T-helper 22 cell (primary cell): ENCODE data around the gene A4GNT.
"Not testable (repeated sequence)": the region's sequence is repeated elsewhere in the genome, so short reads cannot be mapped to it uniquely, and the experiment has no call there.

Source experiments
- DNase-seq: peaks from one replicate; pipeline ENCODE4 v3.0.0-alpha.2; 2020; ENCODE audit warnings: low read depth

The A4GNT gene

DNA sequence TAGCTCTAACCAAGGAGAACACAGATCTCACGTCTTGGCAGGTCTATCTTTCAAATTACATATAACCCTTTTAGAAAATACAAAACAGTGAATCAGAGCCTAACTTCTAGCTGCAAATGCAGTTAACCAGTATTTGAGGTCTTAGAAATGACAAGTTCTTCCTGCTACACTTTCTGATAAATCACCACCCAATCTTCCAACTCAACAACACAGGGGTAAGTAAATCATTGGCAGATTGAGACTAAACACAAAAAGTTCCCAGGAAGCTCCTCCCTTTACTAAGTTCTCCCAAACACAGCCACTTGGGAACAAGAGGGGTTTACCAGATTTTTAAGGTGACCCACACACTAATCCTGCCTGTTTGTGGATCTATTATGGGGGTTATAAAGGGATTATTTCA lies at the start of gene A4GNT:
Gene A4GNT, minus strand, starts transcription at position 152 of the 400 bp plus-strand sequence. CDS start 1,134 bp downstream, outside the sequence.
- no peak for DNase-seq

DNA sequence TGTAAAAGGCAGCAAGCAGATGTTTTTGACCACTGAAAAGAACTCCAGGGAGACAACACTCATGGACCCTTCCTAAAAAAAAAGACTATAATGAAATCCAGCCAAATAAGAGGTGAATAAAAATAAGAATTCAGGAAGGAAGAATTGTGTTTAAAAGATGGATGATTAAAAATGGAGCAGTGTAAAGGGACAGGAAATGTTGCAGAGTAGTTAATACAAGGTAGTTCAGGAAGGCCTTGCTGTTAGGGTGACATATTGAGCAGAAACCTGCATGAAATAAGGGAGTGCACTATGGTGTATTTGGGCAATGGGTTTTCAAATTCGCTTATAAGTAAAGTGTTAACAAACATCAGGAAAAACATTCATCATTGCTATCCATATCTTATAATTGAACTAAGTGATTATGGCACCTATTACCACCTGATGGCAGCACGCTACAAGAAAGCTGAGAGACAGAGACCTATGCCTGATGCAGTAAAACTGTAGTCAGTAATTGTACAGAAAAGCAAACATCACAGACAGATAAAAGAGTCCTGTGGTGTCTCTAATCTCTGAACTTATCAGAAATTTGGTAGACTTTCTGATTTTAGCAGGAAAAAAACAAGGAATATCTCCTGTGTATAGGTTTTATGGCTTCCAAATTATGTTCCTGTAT lies 48.3 kb upstream of the A4GNT start:
- no peak for DNase-seq

DNA sequence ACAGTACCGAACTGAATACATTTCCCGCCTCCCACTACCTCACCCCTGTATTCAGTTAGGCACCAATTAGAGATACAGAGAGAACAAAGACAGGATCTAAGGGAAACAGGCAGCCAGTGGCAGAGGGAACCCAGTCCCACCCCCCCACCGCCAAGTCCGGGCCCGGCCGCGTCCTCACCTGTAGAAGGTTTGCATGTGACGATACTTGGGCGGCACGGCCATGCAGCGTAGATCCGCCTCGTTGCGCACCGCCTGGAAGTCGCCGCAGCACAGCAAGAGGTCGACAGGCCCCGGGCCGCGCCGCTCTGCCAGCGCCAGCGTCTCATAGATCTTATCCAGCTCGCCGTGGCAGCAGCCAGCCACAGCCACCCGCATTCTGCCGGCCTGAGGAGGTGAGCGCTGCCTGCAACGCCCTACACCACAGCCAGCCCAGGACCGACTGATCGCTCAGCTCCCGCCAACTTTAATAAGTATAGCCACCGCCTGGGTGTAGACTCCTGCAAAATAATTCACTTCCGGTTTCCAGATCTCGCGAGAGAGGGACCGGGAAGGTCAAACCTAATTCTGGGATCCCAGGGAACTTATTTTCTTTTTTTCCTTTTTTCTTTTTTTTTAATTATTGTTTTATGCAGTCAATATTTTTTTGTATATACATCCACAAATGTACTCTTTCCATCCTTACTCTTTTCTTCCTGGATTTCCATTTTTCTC lies 42.4 kb upstream of the A4GNT start, which contains the start of gene DBR1:
Gene DBR1, minus strand, starts transcription at position 501 of the 711 bp plus-strand sequence. Its CDS starts 126 bp downstream, at position 375.
- DNase-seq = peak; percentile 58

DNA sequence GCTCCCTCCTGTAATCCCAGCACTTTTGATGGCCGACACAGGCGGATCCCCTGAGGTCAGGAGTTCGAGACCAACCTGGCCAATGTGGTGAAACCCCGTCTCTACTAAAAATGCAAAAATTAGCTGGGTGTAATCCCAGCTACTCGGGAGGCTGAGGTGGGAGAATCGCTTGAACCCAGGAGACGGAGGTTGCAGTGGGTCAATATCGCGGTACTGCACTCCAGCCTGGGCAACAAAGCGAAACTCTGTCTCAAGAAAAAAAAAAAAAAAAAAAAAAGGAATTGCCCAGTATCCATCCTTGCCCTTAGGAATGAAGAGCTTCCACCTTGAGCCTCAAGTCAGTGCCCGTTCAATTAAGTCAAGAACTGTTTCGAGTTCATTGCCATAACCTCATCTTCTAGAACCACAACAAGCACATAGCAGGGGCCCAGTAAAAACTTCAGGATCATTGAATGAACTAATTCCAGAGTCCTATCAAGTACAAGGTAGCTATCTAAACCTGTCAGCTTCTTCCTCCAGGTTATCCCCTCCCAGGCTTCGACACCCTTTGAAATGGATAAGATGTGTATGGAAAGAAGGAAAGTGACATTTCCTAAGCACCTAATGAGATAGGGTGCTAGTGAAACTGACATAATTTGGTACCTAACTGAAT lies 41.7 kb upstream of the A4GNT start:
- no peak for DNase-seq

DNA sequence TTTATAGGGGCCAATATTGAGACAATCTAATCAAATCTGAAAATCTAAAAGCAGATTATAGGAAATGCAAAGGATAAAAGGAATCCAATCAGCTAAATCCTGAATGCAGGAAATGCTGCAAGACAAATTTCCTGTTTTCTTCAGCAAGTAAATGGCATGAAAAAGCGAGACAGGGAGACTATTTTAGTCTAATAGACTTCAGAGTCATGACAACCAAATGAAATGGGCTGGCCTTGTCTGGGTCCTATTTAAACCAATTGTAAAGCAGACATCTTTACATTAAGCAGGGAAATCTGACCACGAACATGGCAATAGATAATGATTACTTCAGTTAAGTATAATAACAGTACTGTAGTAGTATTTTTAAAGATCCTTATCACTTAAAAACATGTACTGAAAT lies 40.4 kb upstream of the A4GNT start:
- no peak for DNase-seq

DNA sequence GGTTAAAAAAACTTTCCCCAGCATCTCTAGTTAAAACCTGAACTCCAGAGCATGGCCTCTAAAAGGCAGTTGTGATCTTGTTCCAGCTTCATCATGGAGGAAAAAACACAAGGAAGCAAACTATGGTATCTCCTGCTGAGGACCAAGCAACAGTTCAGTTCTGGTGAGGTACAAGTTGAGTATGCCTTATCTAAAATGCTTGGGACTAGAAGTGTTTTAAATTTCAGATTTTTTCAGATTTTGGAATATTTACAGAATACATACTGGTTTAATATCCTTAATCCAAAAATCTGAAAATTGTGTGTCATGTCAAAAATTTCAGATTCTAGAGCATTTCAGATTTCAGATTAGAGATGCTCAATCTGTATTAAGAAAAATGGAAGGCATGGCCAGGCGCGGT lies 32.9 kb upstream of the A4GNT start:
- DNase-seq = no peak

DNA sequence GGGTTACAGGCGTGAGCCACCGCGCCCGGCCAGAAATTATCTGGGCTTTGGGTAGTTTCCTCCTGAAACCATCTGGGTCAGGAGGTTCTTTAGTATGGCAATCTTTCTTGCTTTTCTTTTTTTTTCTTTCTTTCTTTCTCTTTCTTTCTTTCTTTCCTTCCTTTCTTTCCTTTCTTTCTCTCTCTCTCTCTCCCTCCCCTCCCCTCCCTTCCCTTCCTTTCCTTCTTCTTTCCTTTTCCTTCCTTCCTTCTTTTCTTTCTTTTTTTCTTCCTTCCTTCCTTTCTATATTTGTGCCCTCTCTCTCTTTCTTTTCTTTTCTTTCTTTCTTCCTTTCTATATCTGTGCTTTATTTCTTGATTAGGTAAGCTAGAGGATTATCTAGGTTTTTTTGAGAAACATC lies 25.6 kb upstream of the A4GNT start:
- DNase-seq = no peak

DNA sequence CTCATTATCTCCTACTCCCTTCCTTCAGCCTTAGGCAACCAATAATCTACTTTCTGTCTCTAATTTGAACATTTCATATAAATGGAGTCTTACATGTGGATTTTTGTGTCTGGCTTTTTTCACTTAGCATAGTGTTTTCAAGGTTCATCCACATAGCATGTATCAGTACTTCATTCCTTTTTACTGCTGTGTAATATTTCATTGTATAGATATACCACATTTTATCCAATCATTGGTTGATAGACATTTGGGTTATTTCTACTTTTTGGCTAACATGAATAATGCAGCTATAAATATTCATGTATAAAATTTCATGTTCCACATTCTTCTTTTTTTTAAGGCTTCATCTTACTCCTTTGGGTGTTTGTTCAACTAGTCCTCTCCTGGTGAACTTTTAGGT lies 22.3 kb upstream of the A4GNT start:
- no peak for DNase-seq

DNA sequence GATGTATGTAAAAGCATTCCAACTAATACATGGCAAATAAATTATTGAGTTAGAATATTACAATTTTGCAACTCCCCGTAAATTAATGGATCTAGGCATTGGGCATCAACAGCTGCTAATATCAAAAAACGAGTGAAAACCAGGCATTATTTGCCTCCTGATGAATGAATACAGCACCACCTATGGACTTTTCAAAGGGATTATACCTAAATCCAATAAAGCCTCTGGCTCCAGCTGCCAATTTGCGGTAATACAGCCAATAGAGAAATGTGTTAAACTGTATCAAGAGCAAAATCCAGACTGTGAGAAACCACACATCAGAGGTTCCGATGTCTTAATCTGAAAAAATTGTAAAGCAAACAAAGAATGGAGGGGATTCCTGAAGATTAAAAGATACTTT lies 16.3 kb upstream of the A4GNT start:
- DNase-seq = no peak

DNA sequence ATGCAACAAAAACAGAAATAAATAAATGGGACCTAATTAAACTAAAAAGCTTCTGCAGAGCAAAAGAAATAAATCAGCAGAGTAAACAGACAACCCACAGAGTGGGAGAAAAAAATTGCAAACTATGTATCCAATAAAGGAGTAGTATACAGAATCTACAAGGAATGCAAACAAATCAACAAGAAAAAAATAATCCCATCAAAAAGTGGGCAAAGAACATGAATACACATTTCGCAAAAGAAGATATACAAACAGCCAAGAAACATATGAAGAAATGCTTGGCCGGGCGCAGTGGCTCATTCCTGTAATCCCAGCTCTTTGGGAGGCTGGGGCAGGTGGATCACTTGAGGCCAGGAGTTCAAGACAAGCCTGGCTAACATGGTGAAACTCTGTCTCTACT lies 10.0 kb upstream of the A4GNT start:
- not testable (repeated sequence) for DNase-seq

DNA sequence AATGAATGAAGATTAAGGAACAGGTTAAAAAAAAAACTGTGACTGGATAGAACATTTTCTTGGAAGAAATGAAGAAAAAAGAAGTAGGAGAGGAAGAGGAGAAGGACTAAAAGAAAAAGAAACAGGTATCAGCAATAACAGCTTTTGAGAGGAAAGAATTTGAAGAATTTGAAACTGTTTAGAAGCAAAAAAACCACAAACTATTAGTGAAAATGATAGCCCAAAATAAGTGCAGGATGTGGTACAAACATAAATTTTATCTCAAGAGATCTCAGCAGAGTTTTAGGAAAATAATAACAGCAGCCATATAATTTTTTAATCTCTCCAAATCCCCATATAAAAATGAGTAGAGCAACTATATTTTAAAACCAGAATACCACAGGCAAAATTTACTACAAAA lies 8.8 kb upstream of the A4GNT start:
- no peak for DNase-seq

DNA sequence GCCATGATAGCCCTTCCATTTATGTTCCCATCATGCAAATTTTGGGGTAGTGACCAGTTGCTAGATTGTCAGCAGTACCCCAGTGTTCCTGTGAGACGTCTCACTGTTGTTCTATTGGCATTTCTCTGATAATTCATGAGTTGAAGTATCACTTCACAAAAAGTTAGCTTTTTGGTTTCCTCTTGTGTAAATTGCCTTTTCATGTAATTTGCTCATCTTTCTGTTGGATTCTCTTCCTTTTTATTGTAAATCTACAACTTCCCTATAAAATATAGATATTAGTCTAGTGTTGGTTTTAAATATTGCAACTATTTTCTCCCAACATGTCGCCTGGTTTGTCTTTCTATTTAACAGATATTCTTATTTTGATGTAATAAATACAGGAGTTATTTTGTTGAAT lies 7.5 kb upstream of the A4GNT start:
- DNase-seq = no peak

DNA sequence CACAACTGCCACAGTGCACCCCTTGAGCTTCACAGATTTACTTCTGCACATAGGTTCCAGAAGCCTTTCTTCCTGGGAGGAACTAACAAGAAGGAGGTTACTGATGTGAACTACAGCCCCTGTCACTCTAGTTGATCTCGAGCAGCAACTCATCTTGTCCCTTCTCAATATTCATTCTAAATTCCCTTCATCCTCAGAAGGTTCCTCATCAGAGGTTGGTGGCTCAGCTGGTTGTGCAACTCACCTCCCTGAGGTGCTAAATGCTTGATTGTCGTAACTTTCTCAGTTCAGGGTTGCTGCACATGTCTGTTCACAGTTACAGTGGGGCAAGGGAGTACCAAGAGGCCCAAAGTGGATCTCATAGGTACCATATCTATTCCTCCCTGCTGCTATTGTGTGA lies 5.7 kb upstream of the A4GNT start:
- no peak for DNase-seq

DNA sequence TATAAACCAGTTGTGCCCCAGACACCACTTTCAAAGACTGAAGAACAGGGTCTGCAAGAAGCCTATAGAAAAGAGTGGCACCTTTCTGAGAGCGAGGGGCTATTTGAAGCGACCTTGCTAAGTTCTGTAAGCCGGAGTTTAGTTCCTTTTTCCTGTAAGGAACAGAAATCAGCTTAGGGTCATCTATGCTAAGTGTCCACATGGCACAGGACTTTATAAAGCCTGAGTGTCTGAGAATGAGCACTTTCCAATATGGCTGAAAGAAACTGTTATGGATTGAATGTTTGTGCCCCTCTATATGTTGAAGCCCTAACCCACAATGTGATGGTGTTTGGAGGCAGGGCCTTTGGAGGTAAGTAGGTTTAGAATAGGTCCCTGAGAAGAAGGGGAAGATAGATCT lies 4.0 kb upstream of the A4GNT start:
- no peak for DNase-seq

DNA sequence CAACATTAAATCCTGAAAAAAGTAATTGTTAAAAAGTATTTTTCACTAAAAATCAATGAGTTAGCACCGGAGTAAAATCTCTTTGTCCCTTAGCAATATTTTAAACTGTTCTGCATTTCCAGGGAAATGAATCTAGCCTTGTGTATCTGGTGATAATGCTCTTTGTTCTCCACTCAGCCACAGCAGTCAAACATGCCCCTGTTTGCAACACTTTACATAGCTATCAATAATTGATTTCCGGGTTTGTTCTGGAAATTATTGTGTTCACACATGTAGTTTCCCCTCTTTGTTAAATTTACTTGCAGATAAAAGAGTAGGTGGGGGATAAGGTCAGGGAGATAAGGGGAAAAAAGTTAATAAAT lies 3.6 kb upstream of the A4GNT start:
- DNase-seq = no peak

DNA sequence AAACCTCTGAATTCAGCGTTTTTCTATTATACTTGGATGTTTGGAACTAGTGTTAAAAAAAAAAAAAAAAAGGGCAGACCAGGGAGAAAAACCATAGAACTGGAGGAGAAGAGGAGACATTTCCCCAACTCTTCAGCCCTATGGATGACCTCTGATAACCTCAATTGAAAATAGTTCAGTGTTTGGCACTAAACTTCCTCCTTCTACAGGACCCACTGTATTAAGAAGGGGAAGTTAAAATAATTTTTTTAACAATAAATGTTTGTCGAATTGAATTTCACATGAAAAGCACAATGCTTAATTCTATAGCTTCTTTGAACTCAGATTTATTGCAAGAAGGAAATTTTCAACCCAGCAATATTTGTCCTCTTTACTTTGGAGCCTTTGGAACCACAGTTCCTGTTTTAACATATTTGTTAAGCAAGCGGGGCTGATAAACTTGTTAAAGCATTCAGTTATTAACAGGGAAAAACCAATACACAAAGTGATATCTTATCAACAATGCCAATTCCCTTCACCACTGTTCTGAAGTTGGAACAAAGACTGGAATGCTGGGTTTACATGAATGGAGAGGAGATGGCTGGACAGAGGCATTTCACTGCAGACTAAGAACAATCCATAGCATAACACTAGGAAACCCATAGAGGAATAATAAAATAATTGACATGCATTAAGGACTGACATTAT lies 3.1 kb upstream of the A4GNT start:
- DNase-seq = no peak

DNA sequence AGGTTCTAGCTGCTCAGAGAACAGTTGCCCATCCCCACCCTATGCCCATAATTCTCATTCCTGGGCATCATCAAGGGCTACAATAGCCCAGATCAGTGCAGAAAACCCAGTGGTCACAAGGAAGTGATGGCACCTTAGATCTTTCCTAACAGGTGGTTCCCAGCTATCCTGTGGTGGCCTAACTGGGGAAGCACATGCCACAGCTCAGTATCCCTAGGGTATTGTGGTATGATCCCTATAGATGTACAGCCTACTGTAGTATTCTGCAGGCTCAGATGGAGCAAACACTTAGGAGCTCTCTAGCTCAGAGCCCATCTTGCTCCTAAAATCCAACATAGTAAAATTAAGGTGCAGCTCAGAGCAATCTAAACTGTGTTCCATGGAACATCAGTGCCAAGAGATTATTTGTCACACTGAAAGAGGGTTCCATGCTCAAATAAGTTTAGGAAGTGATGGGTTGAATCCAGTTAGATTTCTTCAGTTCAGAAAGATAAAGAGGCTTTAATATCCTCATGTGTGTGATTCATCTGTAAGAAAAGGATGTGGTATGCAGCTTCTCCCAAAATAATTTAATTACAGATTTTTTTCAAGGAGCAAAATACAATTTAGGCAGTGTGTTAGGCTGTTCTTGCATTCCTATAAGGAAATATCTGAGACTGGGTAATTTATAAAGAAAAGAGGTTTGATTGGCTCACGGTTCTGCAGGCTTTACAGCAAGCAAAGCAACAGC lies 4.4 kb downstream of the A4GNT start:
- no peak for DNase-seq

DNA sequence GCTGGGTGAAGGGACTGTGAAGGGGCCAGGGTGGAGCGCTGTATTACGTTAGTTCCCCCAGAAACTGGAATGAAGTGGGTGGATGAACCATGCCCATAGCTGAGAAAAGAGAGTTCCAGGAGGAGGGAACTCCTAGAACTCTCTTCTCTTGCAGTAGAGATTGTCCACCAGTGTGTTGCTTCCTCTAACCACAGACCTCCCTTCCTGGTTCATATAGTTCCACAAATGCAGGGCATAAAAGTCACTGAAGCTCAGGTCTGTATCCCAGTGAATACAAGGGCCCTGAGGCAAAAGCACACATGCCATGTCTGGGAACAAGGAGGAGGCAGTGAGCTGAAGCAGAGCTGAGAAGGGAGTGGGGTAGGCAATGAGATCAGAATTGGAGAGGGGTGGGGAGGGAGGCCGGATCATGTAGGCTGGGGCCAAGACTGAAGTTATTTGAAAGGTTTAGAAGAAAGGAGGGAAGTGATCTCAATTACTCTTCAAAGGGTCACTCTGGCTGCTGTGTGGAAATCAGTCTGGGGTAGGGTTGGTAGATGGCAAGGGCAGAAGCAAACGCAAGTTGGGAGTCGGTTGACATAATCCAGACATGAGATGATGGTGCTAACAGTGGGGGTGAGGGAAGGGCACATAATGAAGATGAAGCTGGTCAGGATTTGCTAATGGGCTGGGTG lies 6.5 kb downstream of the A4GNT start:
- no peak for DNase-seq

DNA sequence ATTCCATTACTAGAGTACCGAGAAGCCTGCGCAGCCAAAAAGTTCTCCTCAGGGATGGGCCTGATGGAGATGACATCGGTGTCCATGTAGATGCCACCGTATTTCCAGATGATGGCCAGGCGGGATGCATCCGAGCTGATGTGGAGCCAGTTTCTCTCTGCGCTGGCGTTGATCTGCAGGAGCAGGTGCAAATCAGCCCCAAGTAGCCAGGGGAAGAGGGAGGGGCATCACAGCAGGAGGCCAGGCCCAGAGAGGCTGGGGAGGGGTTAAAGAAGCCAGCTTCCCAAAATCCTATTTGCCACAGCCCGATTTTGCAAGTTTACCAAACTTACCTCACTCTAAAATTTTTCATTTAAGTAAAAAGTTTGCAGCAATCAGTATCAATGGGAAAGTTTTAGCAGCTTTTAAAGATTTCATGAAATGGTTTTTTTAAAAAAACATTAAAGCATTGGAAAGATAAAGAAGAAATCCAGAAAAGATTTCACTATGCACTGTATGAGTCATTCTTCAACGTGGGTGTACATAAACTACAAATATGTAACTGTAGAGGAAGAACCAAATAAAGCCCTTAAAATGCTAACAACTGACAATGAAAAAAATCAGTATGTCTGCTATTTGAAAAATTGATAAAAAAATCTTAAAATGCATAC lies 7.4 kb downstream of the A4GNT start:
- DNase-seq = no peak

DNA sequence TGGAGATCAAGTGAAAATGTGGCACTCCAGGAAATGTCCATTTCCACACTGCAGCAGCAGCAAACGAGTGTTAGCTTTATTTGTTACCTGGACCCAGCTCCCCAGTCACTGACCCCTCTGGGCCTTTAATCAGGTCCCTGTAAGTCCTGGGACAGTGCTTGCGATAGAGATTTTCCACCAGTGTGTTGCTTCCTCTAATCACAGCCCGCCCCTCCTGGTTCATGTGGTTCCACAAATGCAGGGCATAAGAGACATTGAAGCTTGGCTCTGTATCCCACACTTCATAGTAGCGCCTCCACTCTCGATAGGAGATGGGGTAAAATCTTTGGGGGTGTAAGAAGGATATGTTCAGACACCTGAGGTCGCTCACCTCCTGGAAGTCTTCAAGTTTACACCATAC lies 8.0 kb downstream of the A4GNT start:
- DNase-seq = no peak

DNA sequence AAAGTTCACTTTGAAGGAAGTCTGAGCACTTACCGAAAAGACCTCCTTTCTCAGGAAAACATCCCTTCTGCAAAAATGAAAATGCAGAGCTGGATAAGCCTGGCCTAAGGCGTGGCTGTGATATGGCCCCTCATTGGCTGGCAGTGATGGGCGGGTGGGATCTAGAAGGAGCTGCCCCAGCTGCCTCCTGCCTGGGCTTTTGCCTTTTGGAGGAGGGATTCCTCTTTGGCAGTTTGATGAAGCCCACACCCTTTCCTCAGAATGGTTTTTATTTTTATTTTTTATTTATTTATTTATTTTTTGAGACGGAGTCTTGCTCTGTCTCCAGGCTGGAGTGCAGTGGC lies 12.8 kb downstream of the A4GNT start:
- DNase-seq = no peak
